ENCODE results near the gene SLC25A26. TPM values are rescaled to one million over a fixed set of nuclear protein-coding genes. Genes with fewer than 3 reads are reported as not detected.

Gene SLC25A26
- total RNA-seq, 1 donor from 2014 or later, result 39.0 TPM

DNA sequence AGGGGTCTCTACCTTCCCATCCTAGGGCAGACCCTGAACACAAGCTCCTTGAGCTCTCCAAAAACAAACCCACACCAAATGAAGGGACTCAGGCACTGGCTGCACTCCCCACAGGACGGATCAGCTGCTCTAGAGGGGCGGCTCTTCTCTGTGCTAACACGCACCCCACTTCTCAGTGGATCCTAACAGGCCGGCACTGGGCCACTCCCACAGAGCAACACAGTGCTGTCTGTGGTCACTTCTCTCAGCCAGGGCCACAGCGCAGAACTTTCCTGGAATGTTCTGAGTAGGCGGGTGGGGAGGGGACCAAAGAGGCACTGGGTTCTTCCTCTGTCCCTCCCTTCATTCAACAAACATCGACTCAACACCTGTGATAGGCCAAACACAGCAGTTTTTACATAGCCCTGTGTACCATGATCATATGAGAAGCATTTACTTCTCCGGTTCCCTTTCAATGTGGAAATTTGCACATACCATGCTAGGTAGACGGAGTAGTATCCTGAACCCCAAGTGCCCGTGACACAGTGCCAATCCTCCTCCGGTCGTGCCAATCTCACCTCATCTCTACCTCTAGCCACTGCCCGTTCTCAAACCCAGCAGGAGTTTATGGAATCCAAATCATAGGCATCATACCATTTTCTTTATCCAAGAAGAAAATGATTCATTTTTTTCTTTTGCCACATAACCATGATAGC lies 181.9 kb downstream of the SLC25A26 start:
- TF ChIP-seq, protein P1, sequence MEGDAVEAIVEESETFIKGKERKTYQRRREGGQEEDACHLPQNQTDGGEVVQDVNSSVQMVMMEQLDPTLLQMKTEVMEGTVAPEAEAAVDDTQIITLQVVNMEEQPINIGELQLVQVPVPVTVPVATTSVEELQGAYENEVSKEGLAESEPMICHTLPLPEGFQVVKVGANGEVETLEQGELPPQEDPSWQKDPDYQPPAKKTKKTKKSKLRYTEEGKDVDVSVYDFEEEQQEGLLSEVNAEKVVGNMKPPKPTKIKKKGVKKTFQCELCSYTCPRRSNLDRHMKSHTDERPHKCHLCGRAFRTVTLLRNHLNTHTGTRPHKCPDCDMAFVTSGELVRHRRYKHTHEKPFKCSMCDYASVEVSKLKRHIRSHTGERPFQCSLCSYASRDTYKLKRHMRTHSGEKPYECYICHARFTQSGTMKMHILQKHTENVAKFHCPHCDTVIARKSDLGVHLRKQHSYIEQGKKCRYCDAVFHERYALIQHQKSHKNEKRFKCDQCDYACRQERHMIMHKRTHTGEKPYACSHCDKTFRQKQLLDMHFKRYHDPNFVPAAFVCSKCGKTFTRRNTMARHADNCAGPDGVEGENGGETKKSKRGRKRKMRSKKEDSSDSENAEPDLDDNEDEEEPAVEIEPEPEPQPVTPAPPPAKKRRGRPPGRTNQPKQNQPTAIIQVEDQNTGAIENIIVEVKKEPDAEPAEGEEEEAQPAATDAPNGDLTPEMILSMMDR (IDR thresholded peaks at IDR 0.05; ENCODE audit: insufficient read depth, low read length, severe bottlenecking), result no peak
- no peak overlapping the region for H3K4me3 ChIP-seq (ENCODE audit: low read depth, low read length)
- no peak for FAIRE-seq
- no peak for DNase-seq (ENCODE audit: low read depth)
- H3K27me3 ChIP-seq (ENCODE audit: control insufficient read depth, insufficient read depth, low read length), result no peaks in the 10 kb centered on the region
- peaks cover 10% of the 10 kb centered on the region for H3K36me3 ChIP-seq (ENCODE audit: control insufficient read depth, insufficient read depth, low read length)

DNA sequence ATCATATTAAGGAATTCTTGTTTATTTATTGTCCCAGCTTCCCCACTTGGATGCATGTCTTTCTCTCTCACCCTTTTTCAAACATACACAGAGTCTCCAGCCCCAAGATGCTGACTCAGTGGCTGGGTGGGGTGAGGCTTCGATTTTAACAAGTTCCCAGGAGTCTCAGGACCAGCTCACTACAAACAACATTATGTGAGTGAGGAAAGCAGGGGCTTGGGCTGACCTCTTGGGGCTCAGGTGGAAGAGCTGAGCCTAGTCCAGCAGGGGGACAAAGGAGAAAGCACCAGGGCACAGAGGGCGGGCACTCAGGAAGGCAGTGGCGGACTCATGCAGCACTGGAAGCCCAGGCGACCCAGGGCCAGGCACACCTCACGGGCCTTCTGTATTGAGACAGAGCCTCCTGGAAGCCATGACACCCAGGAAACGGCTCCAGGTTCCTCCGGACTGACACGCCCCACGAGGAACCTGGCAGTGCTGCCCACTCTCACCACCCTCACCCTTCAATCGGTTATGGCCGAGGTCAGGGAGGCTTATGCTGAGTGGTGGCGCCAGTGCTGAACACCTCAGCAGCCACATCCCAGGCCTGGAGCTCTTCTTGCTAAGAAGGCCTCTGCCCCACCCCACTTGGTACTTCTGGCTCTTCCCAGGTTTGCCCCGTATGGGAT lies 182.7 kb downstream of the SLC25A26 start:
- peaks cover 9% of the 10 kb centered on the region for H3K36me3 ChIP-seq (ENCODE audit: control insufficient read depth, insufficient read depth, low read length)
- H3K27me3 ChIP-seq (ENCODE audit: control insufficient read depth, insufficient read depth, low read length), result no peaks in the 10 kb centered on the region
- FAIRE-seq (no peak), DNase-seq (ENCODE audit: low read depth) (no peak)
- H3K4me3 ChIP-seq (ENCODE audit: low read depth, low read length), result no peak overlapping the region
- TF ChIP-seq, protein P1 (IDR thresholded peaks at IDR 0.05; ENCODE audit: insufficient read depth, low read length, severe bottlenecking), result no peak

DNA sequence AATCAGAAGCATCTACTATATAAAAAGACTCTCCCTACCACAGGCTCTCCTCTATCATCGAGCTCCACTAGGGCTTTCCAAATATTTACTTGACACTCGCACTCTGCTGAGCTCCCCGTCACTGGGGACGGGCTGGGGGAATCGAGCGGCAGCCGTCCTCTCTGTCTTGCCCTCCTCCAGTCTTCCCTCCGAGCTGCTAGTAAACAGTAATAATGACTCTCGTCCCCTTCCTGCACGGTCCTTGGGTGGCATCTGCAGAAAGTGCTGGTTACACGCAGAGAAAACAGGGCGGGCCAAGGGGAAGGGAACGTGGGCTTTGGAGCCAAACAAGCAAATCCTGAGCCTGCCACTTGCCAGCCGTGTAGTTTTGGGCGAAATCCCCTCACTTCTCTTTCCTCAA lies 183.4 kb downstream of the SLC25A26 start:
- no peak for DNase-seq (ENCODE audit: low read depth)
- FAIRE-seq, result no peak
- no peaks in the 10 kb centered on the region for H3K27me3 ChIP-seq (ENCODE audit: control insufficient read depth, insufficient read depth, low read length)
- H3K4me3 ChIP-seq (ENCODE audit: low read depth, low read length), result no peak overlapping the region
- peaks cover 9% of the 10 kb centered on the region for H3K36me3 ChIP-seq (ENCODE audit: control insufficient read depth, insufficient read depth, low read length)
- TF ChIP-seq, protein P1 (IDR thresholded peaks at IDR 0.05; ENCODE audit: insufficient read depth, low read length, severe bottlenecking), result no peak

DNA sequence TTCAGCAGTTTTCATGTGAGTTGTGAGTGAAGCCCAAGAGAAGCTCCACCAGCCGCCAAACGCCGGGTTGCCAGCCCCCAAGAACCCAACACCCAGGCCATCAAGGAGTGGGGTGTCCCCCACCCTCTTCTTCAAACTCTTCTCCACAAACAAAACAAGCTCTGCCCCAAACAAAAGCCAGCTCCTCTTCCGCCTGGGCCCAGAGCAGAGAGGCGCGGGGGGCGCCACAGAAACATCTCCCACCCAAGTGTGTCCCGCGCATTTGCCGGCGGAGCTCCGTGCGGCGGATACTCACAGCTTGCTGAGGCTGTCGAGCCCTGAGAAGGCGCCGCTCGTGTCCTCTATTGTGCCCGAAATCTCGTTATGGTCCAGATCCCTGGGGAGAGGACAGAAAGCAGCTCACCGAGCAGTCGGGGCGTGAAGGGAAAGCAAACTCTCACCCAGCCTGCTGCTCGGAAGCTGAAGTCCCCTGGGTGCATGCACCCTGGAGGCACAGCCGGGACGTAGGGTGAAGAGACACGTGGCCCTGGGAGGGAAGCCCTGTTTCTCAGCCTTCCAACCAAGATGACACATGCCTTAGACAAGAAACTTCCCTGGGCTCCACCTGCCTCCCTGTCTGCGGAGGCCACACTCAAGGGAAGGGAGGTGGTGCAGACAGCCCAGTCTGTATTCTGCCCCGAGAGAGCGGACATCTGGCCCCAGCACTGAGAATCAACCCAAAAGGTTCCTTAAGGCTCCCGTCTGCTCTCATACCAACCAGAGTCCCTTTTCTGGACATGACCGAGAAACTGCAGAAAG lies 184.3 kb downstream of the SLC25A26 start:
- H3K36me3 ChIP-seq (ENCODE audit: control insufficient read depth, insufficient read depth, low read length), result peaks cover 9% of the 10 kb centered on the region
- H3K4me3 ChIP-seq (ENCODE audit: low read depth, low read length), result no peak overlapping the region
- TF ChIP-seq, protein P1 (IDR thresholded peaks at IDR 0.05; ENCODE audit: insufficient read depth, low read length, severe bottlenecking), result no peak
- FAIRE-seq (no peak), DNase-seq (ENCODE audit: low read depth) (no peak)
- H3K27me3 ChIP-seq (ENCODE audit: control insufficient read depth, insufficient read depth, low read length), result no peaks in the 10 kb centered on the region

DNA sequence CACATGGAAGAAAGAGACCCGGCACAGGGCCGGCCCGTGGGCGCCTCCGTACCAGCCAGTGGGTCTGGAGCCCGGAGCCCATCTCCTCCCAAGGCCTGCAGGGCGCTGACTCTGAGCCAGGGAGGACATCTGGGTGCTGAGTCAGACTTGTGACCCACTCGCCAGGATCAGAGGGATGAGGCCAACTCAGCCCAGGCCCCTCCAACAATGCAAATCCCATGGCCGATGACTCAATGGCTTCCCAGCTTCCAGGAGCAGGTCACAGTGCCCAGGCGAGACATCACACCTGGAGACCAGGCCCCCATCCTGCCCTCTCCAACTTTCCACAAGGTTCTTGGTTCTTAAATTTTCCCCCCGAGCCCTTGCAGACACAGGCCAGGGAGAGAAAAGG lies 184.9 kb downstream of the SLC25A26 start:
- DNase-seq (ENCODE audit: low read depth) (peak; percentile 13), FAIRE-seq (no peak)
- TF ChIP-seq, protein P1 (IDR thresholded peaks at IDR 0.05; ENCODE audit: insufficient read depth, low read length, severe bottlenecking), result no peak
- no peak overlapping the region for H3K4me3 ChIP-seq (ENCODE audit: low read depth, low read length)
- H3K36me3 ChIP-seq (ENCODE audit: control insufficient read depth, insufficient read depth, low read length), result peaks cover 9% of the 10 kb centered on the region
- no peaks in the 10 kb centered on the region for H3K27me3 ChIP-seq (ENCODE audit: control insufficient read depth, insufficient read depth, low read length)

All from bronchial epithelial cell (primary cell).